NB4 (cell line): ENCODE measurements around the gene PPP1R2.

Source experiments
- DNase-seq: peaks from one replicate; pipeline ENCODE4 v3.0.0; 2010; ENCODE audit warnings: low read depth
- H3K4me3 ChIP-seq: one replicate; pipeline ENCODE4 v1.5.1; 2011; ENCODE audit warnings: mild to moderate bottlenecking, low read depth, low read length, moderate library complexity
- MYC ChIP-seq: IDR thresholded peaks from 2 replicates; pipeline ENCODE4 v1.6.1; 2011; ENCODE audit warnings: low read depth, low read length
- POLR2A ChIP-seq: IDR thresholded peaks from 2 replicates; pipeline ENCODE4 v1.6.1; 2011; ENCODE audit warnings: mild to moderate bottlenecking; ENCODE audit not compliant: insufficient read length; ENCODE audit errors: extremely low read depth
- TF ChIP-seq, protein P1 (sequence below): IDR thresholded peaks from one replicate; pipeline ENCODE4 v1.5.1; 2012; ENCODE audit warnings: low read depth, low read length
- TF ChIP-seq, protein P2 (sequence below): IDR thresholded peaks from 2 replicates; pipeline ENCODE4 v1.6.1; 2011; ENCODE audit warnings: low read depth, low read length

The PPP1R2 gene

DNA sequence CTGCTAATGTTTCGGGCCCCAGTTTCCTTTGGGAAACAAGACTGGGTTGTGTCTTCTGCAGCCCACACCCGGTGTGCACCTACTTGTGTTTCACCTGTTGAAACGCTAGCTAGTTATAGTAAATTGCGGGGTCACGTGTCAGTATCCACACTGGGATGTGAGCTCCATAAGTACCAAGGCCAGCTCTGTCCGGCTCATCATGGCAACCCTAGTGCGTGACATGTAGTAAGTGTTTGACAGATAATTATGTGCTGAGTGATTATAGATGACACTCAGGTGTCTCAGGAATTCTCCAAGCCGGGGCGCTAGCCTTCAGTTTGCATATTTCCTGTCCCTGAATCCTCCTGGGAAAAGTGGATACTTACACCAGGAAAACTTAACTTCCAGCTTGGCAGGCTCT, 27.8 kb upstream of the PPP1R2 start:
- DNase-seq = no peak
- TF ChIP-seq MYC (no peak), POLR2A (no peak)
- TF ChIP-seq, protein P1, sequence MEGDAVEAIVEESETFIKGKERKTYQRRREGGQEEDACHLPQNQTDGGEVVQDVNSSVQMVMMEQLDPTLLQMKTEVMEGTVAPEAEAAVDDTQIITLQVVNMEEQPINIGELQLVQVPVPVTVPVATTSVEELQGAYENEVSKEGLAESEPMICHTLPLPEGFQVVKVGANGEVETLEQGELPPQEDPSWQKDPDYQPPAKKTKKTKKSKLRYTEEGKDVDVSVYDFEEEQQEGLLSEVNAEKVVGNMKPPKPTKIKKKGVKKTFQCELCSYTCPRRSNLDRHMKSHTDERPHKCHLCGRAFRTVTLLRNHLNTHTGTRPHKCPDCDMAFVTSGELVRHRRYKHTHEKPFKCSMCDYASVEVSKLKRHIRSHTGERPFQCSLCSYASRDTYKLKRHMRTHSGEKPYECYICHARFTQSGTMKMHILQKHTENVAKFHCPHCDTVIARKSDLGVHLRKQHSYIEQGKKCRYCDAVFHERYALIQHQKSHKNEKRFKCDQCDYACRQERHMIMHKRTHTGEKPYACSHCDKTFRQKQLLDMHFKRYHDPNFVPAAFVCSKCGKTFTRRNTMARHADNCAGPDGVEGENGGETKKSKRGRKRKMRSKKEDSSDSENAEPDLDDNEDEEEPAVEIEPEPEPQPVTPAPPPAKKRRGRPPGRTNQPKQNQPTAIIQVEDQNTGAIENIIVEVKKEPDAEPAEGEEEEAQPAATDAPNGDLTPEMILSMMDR = no peak
- TF ChIP-seq, protein P2, sequence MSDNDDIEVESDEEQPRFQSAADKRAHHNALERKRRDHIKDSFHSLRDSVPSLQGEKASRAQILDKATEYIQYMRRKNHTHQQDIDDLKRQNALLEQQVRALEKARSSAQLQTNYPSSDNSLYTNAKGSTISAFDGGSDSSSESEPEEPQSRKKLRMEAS = no peak
- H3K4me3 ChIP-seq = no peak overlapping the region

DNA sequence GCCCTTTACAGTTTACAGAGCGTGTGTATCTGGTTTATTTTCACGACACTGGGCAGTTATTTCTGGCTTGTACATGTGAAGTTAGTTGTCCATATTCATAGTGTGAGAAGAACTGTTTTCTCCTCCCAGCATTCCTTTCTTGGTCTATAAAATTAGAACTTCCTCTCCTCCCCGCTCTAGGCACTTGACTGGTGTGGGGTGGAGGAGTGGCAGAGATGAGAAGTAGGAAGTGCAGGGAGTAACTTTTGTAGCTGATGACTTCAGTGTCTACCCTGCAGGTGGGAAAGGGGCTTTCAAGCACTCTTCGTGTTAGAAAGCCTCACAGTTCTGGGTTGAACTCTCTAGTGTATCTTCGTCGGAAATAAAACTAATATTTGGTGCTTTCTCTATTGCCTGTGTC, 27.2 kb upstream of the PPP1R2 start:
- no peak overlapping the region for H3K4me3 ChIP-seq
- TF ChIP-seq MYC (no peak), POLR2A (no peak)
- TF ChIP-seq, protein P2 = no peak; the same call in 1 of the 2 replicates
- peak; percentile 46 for DNase-seq

DNA sequence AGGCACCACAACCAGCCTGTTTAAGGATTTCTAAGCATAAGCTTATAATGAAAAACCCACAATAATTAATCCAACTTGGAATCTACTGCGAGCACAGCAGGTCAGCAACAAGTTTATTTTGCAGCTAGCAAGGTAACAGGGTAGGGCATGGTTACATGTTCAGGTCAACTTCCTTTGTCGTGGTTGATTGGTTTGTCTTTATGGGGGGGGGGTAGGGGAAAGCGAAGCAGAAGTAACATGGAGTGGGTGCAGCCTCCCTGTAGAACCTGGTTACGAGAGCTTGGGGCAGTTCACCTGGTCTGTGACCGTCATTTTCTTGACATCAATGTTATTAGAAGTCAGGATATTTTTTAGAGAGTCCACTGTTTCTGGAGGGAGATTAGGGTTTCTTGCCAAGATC, 25.5 kb upstream of the PPP1R2 start:
- TF ChIP-seq MYC (no peak), POLR2A (no peak)
- TF ChIP-seq, protein P2 = no peak
- TF ChIP-seq, protein P1 = no peak
- no peak for DNase-seq
- no peak overlapping the region for H3K4me3 ChIP-seq

DNA sequence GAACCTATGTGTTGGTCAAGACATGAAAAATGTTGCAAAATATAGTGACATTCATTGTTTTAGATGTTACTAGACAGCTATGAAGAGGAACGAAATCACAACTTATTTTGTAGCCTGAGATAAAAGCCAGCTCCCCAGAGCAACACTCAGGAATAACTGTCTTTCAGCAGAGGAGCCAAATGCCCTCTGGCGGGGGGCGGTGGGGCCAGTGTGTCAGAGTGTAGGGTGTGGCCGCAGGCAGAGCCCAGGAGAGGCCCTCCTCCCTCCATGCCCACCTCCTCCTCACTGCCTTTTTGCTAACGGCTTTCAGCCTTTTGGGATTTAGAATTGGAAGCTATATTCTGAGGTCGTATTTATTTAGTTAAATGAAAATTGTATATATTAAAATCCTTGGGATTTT, 23.7 kb upstream of the PPP1R2 start:
- no peak overlapping the region for H3K4me3 ChIP-seq
- TF ChIP-seq, protein P1 = no peak
- TF ChIP-seq, protein P2 = no peak
- TF ChIP-seq POLR2A (no peak), MYC (no peak)
- no peak for DNase-seq

DNA sequence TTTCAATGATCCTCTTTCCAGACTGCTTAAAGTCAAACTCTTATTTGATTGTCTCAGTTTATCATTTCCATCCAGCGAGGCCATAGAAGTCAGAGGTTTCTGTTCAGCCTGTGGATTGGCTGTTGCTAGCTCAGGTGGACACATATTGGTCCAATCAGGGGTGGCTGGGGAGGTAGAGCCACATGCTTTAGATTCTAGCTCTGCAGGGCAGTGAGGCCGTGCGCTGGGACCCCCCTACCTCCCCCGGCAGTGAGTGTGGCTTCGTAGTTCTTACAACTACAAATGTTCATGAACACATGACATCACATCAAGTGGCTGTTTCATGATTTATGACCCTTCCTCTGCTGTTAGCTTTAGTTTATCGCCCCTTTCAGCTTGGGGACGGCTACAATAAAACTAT, 22.6 kb upstream of the PPP1R2 start:
- TF ChIP-seq, protein P2 = no peak
- TF ChIP-seq POLR2A (no peak), MYC (no peak)
- TF ChIP-seq, protein P1 = no peak
- no peak for DNase-seq
- H3K4me3 ChIP-seq = no peak overlapping the region

DNA sequence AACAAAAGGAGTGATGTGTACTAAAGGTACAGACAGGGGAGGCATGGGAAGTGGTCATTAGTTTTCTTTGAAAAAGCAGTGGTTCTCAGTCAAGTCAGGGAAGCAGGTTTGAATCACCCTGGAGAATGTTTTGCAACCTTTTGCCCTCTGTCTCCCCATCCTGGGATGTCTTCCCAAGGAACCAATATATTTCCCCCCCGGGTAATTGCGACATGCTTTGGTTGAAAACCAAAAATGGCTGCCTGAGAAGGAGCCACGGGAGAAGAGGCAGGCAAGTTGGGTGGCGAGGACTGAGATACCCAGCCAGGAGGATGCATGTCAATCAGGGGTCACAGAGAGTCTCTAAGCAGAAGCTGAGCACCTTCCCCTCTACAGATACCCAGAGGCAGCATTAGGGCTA, 20.2 kb upstream of the PPP1R2 start:
- DNase-seq = no peak
- TF ChIP-seq, protein P1 = no peak
- TF ChIP-seq POLR2A = no peak
- TF ChIP-seq MYC = no peak
- TF ChIP-seq, protein P2 = no peak
- H3K4me3 ChIP-seq = no peak overlapping the region
